Liver (tissue), 9 donors: ENCODE data around the gene TESK2. TPM values are rescaled to one million over a fixed set of nuclear protein-coding genes. Genes with fewer than 3 reads are reported as not detected.

Experiments
- DNase-seq: peaks from one replicate; pipeline ENCODE4 v3.0.0-alpha.2; 2017; ENCODE audit warnings: low spot score
- H3K27ac ChIP-seq, 2 donors: one replicate each; pipeline ENCODE4 v1.7.0; 2013; ENCODE audit warnings: inconsistent platforms in 2 of 2, low read length in 2 of 2, control low read depth in 1 of 2, low read depth in 1 of 2, mild to moderate bottlenecking in 1 of 2
- H3K27me3 ChIP-seq, 4 donors: one replicate each; pipeline versions ENCODE4 v1.6.1 to v1.7.0; 2013; ENCODE audit warnings: low read length in 3 of 4, inconsistent platforms in 1 of 4, mild to moderate bottlenecking in 1 of 4, moderate library complexity in 1 of 4; ENCODE audit not compliant: control insufficient read depth in 4 of 4, insufficient read depth in 4 of 4
- H3K36me3 ChIP-seq, 4 donors: one replicate each; pipeline versions ENCODE4 v1.6.1 to v1.7.0; 2013; ENCODE audit warnings: low read length in 3 of 4, mild to moderate bottlenecking in 3 of 4, low read depth in 1 of 4, moderate library complexity in 1 of 4; ENCODE audit not compliant: control insufficient read depth in 4 of 4, insufficient read depth in 3 of 4
- H3K4me1 ChIP-seq, 4 donors: one replicate each; pipeline versions ENCODE4 v1.6.1 to v1.7.0; 2013; ENCODE audit warnings: low read length in 3 of 4, mild to moderate bottlenecking in 3 of 4, moderate library complexity in 1 of 4; ENCODE audit not compliant: control insufficient read depth in 4 of 4, insufficient read depth in 4 of 4
- H3K4me3 ChIP-seq, 3 donors: one replicate each; pipeline versions ENCODE4 v1.6.1 to v1.7.0; 2013; ENCODE audit warnings: low read length in 3 of 3, control low read depth in 1 of 3, low read depth in 1 of 3, mild to moderate bottlenecking in 1 of 3
- H3K9ac ChIP-seq, 2 donors: one replicate each; pipeline ENCODE4 v1.7.0; 2013; ENCODE audit warnings: low read length in 2 of 2, mild to moderate bottlenecking in 2 of 2, moderate library complexity in 2 of 2, control low read depth in 1 of 2, low read depth in 1 of 2
- H3K9me3 ChIP-seq, 4 donors: one replicate each; pipeline versions ENCODE4 v1.6.1 to v1.7.0; 2013; ENCODE audit warnings: low read length in 3 of 4; ENCODE audit not compliant: control insufficient read depth in 4 of 4
- ATF3 ChIP-seq: IDR thresholded peaks from 2 replicates; pipeline ENCODE4 v1.6.1; 2016; ENCODE audit warnings: antibody characterized with exemption
- CTCF ChIP-seq: fragments of 150-350 bp; IDR thresholded peaks from 2 replicates; pipeline ENCODE4 v1.5.1; 2017; ENCODE audit warnings: improper control_type of control experiment, low read depth, low read length; ENCODE audit not compliant: missing input control
- EGR1 ChIP-seq, 2 donors: IDR thresholded peaks; 2 replicates each; pipeline ENCODE4 v1.6.1; 2016 to 2018; ENCODE audit warnings: antibody characterized with exemption in 2 of 2, low read depth in 2 of 2
- FOXA1 ChIP-seq: IDR thresholded peaks from 2 replicates; pipeline ENCODE4 v1.6.1; 2016; ENCODE audit warnings: antibody characterized with exemption
- FOXA2 ChIP-seq: IDR thresholded peaks from 2 replicates; pipeline ENCODE4 v1.6.1; 2016; ENCODE audit warnings: antibody characterized with exemption
- GABPA ChIP-seq, 2 donors: IDR thresholded peaks in 1 of 2; conservative IDR thresholded peaks in 1 of 2; 2 replicates each; pipeline ENCODE4 v1.6.1; 2016; ENCODE audit warnings: antibody characterized with exemption in 2 of 2, mild to moderate bottlenecking in 1 of 2, moderate library complexity in 1 of 2
- HNF4A ChIP-seq, 2 donors: conservative IDR thresholded peaks; 2 replicates each; pipeline ENCODE4 v1.6.1; 2016; ENCODE audit warnings: antibody characterized with exemption in 2 of 2, mild to moderate bottlenecking in 2 of 2
- HNF4G ChIP-seq: IDR thresholded peaks from 2 replicates; pipeline ENCODE4 v1.6.1; 2016; ENCODE audit warnings: antibody characterized with exemption
- JUND ChIP-seq, 2 donors: IDR thresholded peaks; 2 replicates each; pipeline ENCODE4 v1.6.1; 2016; ENCODE audit warnings: antibody characterized with exemption in 2 of 2
- MAX ChIP-seq: IDR thresholded peaks from 2 replicates; pipeline ENCODE4 v1.6.1; 2016; ENCODE audit warnings: antibody characterized with exemption
- NR2F2 ChIP-seq: IDR thresholded peaks from 2 replicates; pipeline ENCODE4 v1.6.1; 2016; ENCODE audit warnings: antibody characterized with exemption
- RAD21 ChIP-seq, 2 donors: IDR thresholded peaks; 2 replicates each; pipeline ENCODE4 v1.6.1; 2016; ENCODE audit warnings: antibody characterized with exemption in 2 of 2, mild to moderate bottlenecking in 2 of 2
- REST ChIP-seq: IDR thresholded peaks from 2 replicates; pipeline ENCODE4 v1.6.1; 2016; ENCODE audit warnings: antibody characterized with exemption, mild to moderate bottlenecking
- RXRA ChIP-seq, 2 donors: IDR thresholded peaks; 2 replicates each; pipeline ENCODE4 v1.6.1; 2017 to 2018; ENCODE audit warnings: antibody characterized with exemption in 2 of 2, mild to moderate bottlenecking in 1 of 2
- SP1 ChIP-seq: IDR thresholded peaks from 2 replicates; pipeline ENCODE4 v1.6.1; 2018; ENCODE audit warnings: antibody characterized with exemption, mild to moderate bottlenecking
- TAF1 ChIP-seq: conservative IDR thresholded peaks from 2 replicates; pipeline ENCODE4 v1.6.1; 2016; ENCODE audit warnings: antibody characterized with exemption, mild to moderate bottlenecking
- YY1 ChIP-seq: IDR thresholded peaks from 2 replicates; pipeline ENCODE4 v1.6.1; 2016; ENCODE audit warnings: antibody characterized with exemption, mild to moderate bottlenecking
- ZBTB33 ChIP-seq: IDR thresholded peaks from 2 replicates; pipeline ENCODE4 v1.6.1; 2016; ENCODE audit warnings: antibody characterized with exemption
- WGBS: extraction: QIAGEN DNeasy Blood & Tissue Kit; methylation state at CpG from one replicate; pipeline ENCODE4 v1.1.7; 2013; 5-methylcytosine and 5-hydroxymethylcytosine counted together
- polyA plus RNA-seq, 2 donors: library from polyadenylated mRNA; stranded (reverse) in 1 of 2; unstranded in 1 of 2; fragments of 200-250 nt in 1 of 2; fragments of >200 nt in 1 of 2; fragmentation: Nextera tagmentation in 1 of 2; extraction: Ambion mirVana in 1 of 2; gene quantifications; one replicate each; pipeline versions ENCODE4 v1.2.1 to v1.2.3, GENCODE V29; 2013 to 2015
- total RNA-seq, 2 donors: library from RNA; depleted of rRNA; stranded (reverse); fragments of >200 nt; gene quantifications; one replicate each; pipeline ENCODE4 v1.2.3, GENCODE V29; 2014
- donor health status: healthy.
- donor health status: healthy.
- donor health status: healthy.
- donor health status: healthy.
- donor health status: healthy.

The TESK2 gene
- total and polyA plus RNA-seq, 4 donors = 2.4 to 8.2 (median 5.2) TPM

- WGBS = 72% methylated on average over 3 of the region's 3 CpGs
- no peak for DNase-seq
- H3K27me3 ChIP-seq = no peaks in the 10 kb centered on the region
- no peak overlapping the region for H3K9ac ChIP-seq
- TF ChIP-seq SP1 (no peak), HNF4A (conservative IDR thresholded peaks at IDR 0.05) (no peak), TAF1 (no peak), YY1 (no peak), GABPA (IDR thresholded peaks at IDR 0.05 in 1 of 2, conservative IDR thresholded peaks at IDR 0.05 in 1 of 2) (no peak), FOXA1 (no peak), FOXA2 (no peak), RXRA (IDR thresholded peaks at IDR 0.05) (no peak)
- peaks cover 0 to 10% (median 2%) of the 10 kb centered on the region in 4 donors for H3K4me1 ChIP-seq
- no peak overlapping the region for H3K4me3 ChIP-seq
- no peaks in the 10 kb centered on the region for H3K36me3 ChIP-seq
- H3K9me3 ChIP-seq = no peaks in the 10 kb centered on the region
- H3K27ac ChIP-seq = no peak overlapping the region
Observed at GRCh38 chr1:45411510-45411899, 79.5 kb downstream of the TESK2 start.

- Histone ChIP-seq H3K4me1 (peaks cover 0 to 10% (median 2%) of the 10 kb centered on the region in 4 donors), H3K4me3 (no peak overlapping the region), H3K9me3 (no peaks in the 10 kb centered on the region), H3K27ac (no peak overlapping the region), H3K36me3 (no peaks in the 10 kb centered on the region), H3K9ac (no peak overlapping the region), H3K27me3 (no peaks in the 10 kb centered on the region)
- no peak for TF ChIP-seq TAF1
- TF ChIP-seq RAD21 (IDR thresholded peaks at IDR 0.05) = no peak
- no peak for TF ChIP-seq HNF4G
- TF ChIP-seq REST = no peak
- TF ChIP-seq HNF4A (conservative IDR thresholded peaks at IDR 0.05) = no peak
- no peak for TF ChIP-seq FOXA1
- TF ChIP-seq ZBTB33 = no peak
- no peak for TF ChIP-seq FOXA2
- no peak for TF ChIP-seq JUND (IDR thresholded peaks at IDR 0.05)
- TF ChIP-seq RXRA (IDR thresholded peaks at IDR 0.05) = no peak
- no peak for TF ChIP-seq EGR1 (IDR thresholded peaks at IDR 0.05; ENCODE audit: low read depth in 2 of 2)
- TF ChIP-seq NR2F2 = no peak
- TF ChIP-seq YY1 = no peak
- TF ChIP-seq MAX = no peak
- no peak for TF ChIP-seq GABPA (IDR thresholded peaks at IDR 0.05 in 1 of 2, conservative IDR thresholded peaks at IDR 0.05 in 1 of 2)
- TF ChIP-seq SP1 = no peak
- no peak for TF ChIP-seq CTCF
- no peak for TF ChIP-seq ATF3
- 80% methylated on average over 6 of the region's 6 CpGs for WGBS
- DNase-seq = no peak
Observed at GRCh38 chr1:45410850-45411509, 80.0 kb downstream of the TESK2 start.
